ENCODE measurements around the gene KCNJ9.
"Not testable (repeated sequence)": the region's sequence is repeated elsewhere in the genome, so short reads cannot be mapped to it uniquely, and the experiment has no call there.

KCNJ9 gene

DNA sequence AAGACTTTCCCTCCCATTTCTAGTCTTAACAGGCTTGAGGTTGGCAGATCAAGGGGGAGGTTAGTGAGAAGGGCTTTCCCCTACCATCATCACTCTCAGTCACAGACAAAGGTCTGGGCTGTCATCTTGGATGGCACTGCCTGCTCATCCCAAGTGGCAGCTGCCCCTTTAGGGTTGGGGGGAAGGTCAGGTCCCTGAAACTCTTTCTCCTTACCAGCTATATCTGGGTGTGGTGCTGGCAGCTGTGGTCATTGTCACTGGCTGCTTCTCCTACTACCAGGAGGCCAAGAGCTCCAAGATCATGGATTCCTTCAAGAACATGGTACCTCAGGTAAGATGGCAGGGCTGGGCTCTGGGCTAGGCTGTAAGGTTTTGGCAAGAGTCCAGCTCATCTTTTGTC lies 42.4 kb downstream of the KCNJ9 start:
- no peak for DNase-seq (ENCODE audit: insufficient read length)
- TF ChIP-seq POLR2A (IDR thresholded peaks at IDR 0.05; ENCODE audit: low read depth, low read length) (no peak), POLR2AphosphoS5 (IDR thresholded peaks at IDR 0.05; ENCODE audit: low read depth, low read length) (no peak), TAF1 (IDR thresholded peaks at IDR 0.05; ENCODE audit: borderline replicate concordance, low read depth, low read length) (no peak)
- FAIRE-seq = no peak

DNA sequence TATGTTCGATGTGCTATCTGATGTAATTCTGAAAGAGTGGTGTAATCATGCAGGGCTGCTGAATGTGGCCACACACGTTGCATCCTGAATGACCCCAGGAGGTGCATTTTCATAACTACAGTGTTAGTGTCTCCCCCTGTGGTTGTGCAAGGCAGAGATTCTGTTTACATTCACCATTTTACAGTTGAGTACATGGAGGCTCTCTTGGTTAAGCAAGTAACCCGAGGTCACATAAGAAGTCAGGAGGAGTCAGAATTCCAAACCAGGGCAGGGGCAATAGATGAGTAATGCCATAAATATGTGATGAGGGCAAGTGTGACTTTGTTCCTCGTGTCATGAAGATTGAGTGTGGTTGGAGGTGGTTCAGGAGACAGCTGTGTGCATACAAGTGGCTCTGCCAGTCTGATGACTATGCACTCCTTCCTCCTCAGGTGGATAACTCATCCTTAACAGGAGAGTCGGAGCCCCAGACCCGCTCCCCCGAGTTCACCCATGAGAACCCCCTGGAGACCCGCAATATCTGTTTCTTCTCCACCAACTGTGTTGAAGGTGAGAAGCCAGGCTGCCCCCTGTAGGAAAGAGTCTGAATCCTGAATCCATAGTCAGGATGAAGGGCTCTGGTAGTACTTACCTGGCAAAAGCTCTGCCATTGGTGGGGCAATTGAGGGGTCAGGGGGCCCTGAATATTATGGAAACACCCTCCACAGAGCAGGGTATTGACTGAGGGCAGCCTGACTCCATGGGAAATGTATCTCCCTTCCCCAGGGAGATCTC lies 43.6 kb downstream of the KCNJ9 start:
- no peak for DNase-seq (ENCODE audit: insufficient read length)
- no peak for FAIRE-seq
- TF ChIP-seq TAF1 (IDR thresholded peaks at IDR 0.05; ENCODE audit: borderline replicate concordance, low read depth, low read length) (no peak), POLR2A (IDR thresholded peaks at IDR 0.05; ENCODE audit: low read depth, low read length) (no peak), POLR2AphosphoS5 (IDR thresholded peaks at IDR 0.05; ENCODE audit: low read depth, low read length) (no peak)

DNA sequence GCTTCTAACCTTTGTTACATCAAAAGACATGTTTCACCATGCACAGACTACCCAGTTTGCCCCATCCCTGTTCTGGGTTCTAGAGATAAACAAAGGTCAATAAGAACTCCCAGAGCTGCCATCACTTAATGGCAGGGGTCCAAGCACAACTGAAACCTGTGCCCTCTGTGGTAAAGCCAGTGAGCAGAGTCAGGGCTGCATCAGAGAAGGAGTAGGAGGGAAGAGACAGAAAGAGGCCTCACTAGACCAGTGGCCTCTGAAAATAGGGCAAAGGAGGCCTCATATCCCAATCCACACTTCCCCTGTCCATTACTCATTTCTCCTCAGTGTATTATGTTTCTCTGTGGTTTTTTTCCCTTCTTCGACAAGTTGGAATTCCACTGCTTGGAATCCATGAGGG lies 44.4 kb downstream of the KCNJ9 start:
- FAIRE-seq (no peak), DNase-seq (ENCODE audit: insufficient read length) (no peak)
- TF ChIP-seq TAF1 (IDR thresholded peaks at IDR 0.05; ENCODE audit: borderline replicate concordance, low read depth, low read length) (no peak), POLR2A (IDR thresholded peaks at IDR 0.05; ENCODE audit: low read depth, low read length) (no peak)

DNA sequence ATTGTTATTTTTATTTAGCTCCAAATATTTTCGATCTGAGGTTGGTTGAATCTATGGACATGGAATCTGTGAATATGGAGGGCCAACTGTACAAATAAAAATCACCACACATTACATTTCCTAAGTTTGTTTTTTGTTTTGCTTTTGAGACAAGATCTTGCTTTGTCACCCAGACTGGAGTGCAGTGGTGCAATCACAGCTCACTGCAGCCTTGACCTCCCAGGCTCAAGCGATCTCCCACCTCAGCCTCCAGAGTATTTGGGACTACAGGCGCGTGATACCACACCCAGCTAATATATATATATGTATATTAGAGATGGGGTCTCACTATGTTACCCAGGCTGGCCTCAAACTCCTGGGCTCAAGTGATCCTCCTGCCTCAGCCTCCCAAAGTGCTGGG lies 45.0 kb downstream of the KCNJ9 start:
- FAIRE-seq = not testable (repeated sequence)

DNA sequence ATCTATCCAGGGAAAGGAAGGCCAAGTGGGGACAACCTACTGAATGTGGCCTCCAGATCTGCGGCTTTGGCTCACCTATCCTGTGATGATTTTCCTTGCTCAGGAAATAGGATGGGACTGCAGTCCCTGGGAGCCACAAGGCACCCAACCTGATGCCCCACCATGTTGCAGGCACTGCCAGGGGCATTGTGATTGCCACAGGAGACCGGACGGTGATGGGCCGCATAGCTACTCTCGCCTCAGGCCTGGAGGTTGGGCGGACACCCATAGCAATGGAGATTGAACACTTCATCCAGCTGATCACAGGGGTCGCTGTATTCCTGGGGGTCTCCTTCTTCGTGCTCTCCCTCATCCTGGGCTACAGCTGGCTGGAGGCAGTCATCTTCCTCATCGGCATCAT lies 46.0 kb downstream of the KCNJ9 start:
- TF ChIP-seq POLR2AphosphoS5 (IDR thresholded peaks at IDR 0.05; ENCODE audit: low read depth, low read length) (no peak), POLR2A (IDR thresholded peaks at IDR 0.05; ENCODE audit: low read depth, low read length) (no peak), TAF1 (IDR thresholded peaks at IDR 0.05; ENCODE audit: borderline replicate concordance, low read depth, low read length) (no peak)
- DNase-seq (ENCODE audit: insufficient read length) (no peak), FAIRE-seq (no peak)

More for the DNA sequence above, 45.0 kb downstream of the KCNJ9 start:
- not testable (repeated sequence) for DNase-seq (ENCODE audit: insufficient read length)

DNA sequence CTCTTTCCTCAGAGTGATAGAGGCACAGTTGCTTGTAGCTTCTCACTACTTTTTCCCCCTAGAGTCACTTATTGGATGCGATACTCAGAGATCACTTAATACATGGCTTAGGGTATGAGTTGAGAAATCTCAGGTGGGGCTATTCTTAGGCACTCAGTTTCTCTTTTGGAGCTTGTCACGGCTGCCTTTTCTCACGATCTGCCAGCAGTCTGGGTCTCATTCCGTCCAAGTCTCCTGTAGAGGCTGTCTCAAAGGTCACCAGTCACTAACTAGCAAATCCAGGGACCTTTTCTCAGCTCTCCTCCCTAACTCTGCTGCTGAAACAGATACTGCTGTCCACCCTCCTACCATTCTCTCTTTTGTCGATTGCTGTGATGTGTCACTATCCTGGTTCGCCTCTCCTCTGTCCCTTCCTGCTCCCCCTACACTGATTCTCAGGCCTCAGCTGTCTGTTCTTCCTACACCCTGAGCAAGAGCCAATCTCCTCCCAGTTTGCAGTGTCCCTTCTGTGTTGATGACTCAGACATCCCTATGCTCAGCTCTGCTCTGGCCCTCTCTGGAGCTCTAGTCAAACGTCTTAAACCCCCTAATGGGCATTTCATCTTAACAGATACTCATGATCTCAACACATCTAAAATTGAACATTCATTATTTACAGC lies 46.7 kb downstream of the KCNJ9 start:
- TF ChIP-seq POLR2A (IDR thresholded peaks at IDR 0.05; ENCODE audit: low read depth, low read length) (no peak), TAF1 (IDR thresholded peaks at IDR 0.05; ENCODE audit: borderline replicate concordance, low read depth, low read length) (no peak), POLR2AphosphoS5 (IDR thresholded peaks at IDR 0.05; ENCODE audit: low read depth, low read length) (no peak)
- DNase-seq (ENCODE audit: insufficient read length) (no peak), FAIRE-seq (no peak)

DNA sequence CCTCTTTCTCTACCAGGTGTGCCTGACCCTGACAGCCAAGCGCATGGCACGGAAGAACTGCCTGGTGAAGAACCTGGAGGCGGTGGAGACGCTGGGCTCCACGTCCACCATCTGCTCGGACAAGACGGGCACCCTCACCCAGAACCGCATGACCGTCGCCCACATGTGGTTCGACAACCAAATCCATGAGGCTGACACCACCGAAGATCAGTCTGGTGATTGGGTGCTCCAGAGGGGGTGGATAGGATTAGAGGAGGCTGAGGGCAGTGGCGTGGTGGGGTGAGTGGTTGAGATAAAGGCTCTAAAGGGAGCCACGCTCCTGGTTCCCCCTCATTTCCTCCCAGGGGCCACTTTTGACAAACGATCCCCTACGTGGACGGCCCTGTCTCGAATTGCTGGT lies 47.3 kb downstream of the KCNJ9 start:
- TF ChIP-seq POLR2A (IDR thresholded peaks at IDR 0.05; ENCODE audit: low read depth, low read length) (no peak), POLR2AphosphoS5 (IDR thresholded peaks at IDR 0.05; ENCODE audit: low read depth, low read length) (no peak), TAF1 (IDR thresholded peaks at IDR 0.05; ENCODE audit: borderline replicate concordance, low read depth, low read length) (no peak)
- no peak for FAIRE-seq
- DNase-seq (ENCODE audit: insufficient read length) = no peak

DNA sequence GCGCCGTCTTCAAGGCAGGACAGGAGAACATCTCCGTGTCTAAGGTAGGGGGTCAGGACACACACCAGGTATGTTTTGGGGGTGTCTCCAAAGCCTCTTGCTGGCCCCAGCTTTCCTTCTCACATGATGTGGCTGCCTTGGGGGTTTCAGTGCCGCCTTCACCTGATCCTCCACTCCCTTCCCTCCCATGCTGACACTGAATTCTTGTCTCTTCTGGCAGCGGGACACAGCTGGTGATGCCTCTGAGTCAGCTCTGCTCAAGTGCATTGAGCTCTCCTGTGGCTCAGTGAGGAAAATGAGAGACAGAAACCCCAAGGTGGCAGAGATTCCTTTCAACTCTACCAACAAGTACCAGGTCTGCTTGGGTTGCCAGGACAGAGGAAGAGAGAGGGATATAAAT lies 47.7 kb downstream of the KCNJ9 start:
- no peak for DNase-seq (ENCODE audit: insufficient read length)
- FAIRE-seq = no peak
- no peak for TF ChIP-seq TAF1 (IDR thresholded peaks at IDR 0.05; ENCODE audit: borderline replicate concordance, low read depth, low read length)
- TF ChIP-seq POLR2A (IDR thresholded peaks at IDR 0.05; ENCODE audit: low read depth, low read length) = no peak
- TF ChIP-seq POLR2AphosphoS5 (IDR thresholded peaks at IDR 0.05; ENCODE audit: low read depth, low read length) = no peak

DNA sequence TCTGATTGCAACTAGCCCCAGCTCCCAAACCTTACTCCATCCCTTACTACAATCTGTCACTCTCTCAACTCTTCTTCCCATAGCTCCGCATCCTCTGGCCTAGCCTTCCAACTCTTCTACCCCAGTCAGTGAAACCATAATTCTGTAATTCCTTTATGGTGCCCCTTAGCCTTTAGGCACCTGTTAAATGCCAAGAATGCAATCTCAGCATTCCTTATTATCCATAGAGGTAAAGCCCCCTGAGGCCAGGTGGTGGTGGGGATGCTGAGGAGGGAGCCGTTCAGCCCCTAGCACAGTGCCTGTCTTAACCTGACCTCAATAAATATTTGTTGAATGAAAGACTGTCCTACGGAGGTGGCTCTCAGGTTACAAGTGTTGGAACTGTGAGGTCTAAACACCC lies 48.2 kb downstream of the KCNJ9 start:
- no peak for DNase-seq (ENCODE audit: insufficient read length)
- no peak for TF ChIP-seq POLR2AphosphoS5 (IDR thresholded peaks at IDR 0.05; ENCODE audit: low read depth, low read length)
- TF ChIP-seq POLR2A (IDR thresholded peaks at IDR 0.05; ENCODE audit: low read depth, low read length) = no peak
- no peak for TF ChIP-seq TAF1 (IDR thresholded peaks at IDR 0.05; ENCODE audit: borderline replicate concordance, low read depth, low read length)
- FAIRE-seq = no peak

DNA sequence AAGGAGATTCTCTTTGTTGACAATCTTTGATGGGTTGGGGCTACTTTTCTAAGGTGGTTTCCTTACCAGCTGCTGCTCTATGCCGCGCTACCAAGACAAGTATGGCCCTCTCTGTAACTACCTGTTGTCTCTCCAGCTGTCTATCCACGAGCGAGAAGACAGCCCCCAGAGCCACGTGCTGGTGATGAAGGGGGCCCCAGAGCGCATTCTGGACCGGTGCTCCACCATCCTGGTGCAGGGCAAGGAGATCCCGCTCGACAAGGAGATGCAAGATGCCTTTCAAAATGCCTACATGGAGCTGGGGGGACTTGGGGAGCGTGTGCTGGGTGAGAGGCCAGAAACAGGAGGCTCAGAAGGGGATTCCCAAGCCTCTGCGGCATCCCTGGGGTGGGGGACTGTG lies 48.6 kb downstream of the KCNJ9 start:
- no peak for FAIRE-seq
- TF ChIP-seq POLR2AphosphoS5 (IDR thresholded peaks at IDR 0.05; ENCODE audit: low read depth, low read length) = no peak
- no peak for TF ChIP-seq TAF1 (IDR thresholded peaks at IDR 0.05; ENCODE audit: borderline replicate concordance, low read depth, low read length)
- no peak for TF ChIP-seq POLR2A (IDR thresholded peaks at IDR 0.05; ENCODE audit: low read depth, low read length)

DNA sequence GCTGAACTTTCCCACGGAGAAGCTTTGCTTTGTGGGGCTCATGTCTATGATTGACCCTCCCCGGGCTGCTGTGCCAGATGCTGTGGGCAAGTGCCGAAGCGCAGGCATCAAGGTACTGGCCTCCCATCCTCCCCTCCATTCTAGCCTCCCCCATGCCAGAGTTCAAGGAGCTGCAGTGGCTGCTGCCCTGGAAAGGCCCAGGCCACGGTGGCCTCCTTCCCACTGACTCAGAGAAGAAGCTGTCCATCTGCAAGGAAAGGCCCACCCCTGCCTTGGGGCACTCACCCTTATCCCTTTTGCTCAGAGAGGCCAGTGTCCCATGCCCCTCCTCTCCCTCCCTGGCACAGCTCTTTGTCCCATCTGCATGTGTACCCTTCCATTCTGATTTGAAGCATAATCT lies 49.1 kb downstream of the KCNJ9 start:
- FAIRE-seq (no peak), DNase-seq (ENCODE audit: insufficient read length) (no peak)
- no peak for TF ChIP-seq POLR2A (IDR thresholded peaks at IDR 0.05; ENCODE audit: low read depth, low read length)
- no peak for TF ChIP-seq POLR2AphosphoS5 (IDR thresholded peaks at IDR 0.05; ENCODE audit: low read depth, low read length)
- no peak for TF ChIP-seq TAF1 (IDR thresholded peaks at IDR 0.05; ENCODE audit: borderline replicate concordance, low read depth, low read length)

More for the DNA sequence above, 48.6 kb downstream of the KCNJ9 start:
- no peak for DNase-seq (ENCODE audit: insufficient read length)

DNA sequence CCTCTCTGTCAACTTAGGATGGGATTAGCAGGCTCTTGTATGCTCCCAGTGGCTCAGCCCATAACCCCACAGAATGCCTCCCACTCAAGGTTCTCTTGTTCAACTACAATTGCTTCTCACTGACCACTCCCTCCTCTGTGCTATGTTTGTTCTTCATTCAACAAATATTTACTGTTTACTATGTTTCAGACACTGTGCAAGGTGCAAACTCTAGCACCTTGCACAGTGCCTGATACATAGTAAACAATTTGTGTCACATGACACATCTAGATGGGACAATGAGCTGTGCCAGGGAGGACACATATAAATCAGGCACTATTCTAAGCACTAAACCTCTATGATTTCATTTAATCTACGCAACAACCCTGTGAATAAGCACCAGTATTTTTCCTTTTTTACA lies 49.6 kb downstream of the KCNJ9 start:
- DNase-seq (ENCODE audit: insufficient read length) (no peak), FAIRE-seq (no peak)
- no peak for TF ChIP-seq TAF1 (IDR thresholded peaks at IDR 0.05; ENCODE audit: borderline replicate concordance, low read depth, low read length)
- TF ChIP-seq POLR2A (IDR thresholded peaks at IDR 0.05; ENCODE audit: low read depth, low read length) = no peak
- no peak for TF ChIP-seq POLR2AphosphoS5 (IDR thresholded peaks at IDR 0.05; ENCODE audit: low read depth, low read length)
